ENCODE measurements around the gene NFU1.
"Not testable (repeated sequence)": the region's sequence is repeated elsewhere in the genome, so short reads cannot be mapped to it uniquely, and the experiment has no call there.

Gene NFU1

GRCh38 chr2:69387770-69388481, 49.3 kb downstream of the NFU1 start:
- no peak for DNase-seq (ENCODE audit: low read depth, low spot score)

- no peak for DNase-seq (ENCODE audit: low read depth, low spot score)
Measured at GRCh38 chr2:69386789-69387734, 50.2 kb downstream of the NFU1 start, which contains the start of gene GFPT1. GFPT1 (minus strand) TSS chr2:69387227; CDS start chr2:69387071, 156 bp downstream.

GRCh38 chr2:69386360-69386759, 50.9 kb downstream of the NFU1 start:
- no peak for DNase-seq (ENCODE audit: low read depth, low spot score)

DNA sequence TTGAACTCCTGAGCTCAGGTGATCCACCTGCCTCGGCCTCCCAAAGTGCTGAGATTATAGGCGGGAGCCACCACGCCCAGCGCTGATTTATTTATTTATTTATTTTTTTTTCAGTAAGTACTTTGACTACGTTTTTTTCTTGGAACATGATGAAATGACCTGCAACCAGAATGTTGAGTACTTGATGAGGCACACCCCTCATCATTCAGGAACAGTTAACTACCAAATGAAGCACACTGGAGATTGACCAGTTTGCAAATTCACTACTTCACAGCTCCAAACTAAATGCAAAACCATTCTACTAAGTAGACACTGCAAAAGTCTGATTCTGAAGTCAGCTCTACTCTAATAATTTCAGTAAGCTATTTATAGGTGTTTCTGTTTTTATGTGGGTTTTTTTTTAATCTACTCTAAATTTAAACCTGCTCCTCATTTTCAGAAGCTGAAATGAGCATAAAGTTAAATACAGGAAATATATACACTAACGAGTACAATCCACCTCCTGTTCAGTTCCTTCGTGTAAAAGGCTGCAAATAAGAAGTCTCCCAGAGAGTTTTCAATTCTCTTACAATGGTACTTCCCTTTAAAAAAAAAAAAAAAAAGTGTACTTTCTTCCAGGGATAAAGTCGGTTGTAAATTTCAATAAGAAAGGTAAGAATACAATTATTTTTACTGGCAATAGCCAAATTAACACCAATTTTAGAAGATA, 51.6 kb downstream of the NFU1 start:
- no peak for DNase-seq (ENCODE audit: low read depth, low spot score)

- no peak for DNase-seq (ENCODE audit: low read depth, low spot score)
Measured at GRCh38 chr2:69384618-69385081, 52.6 kb downstream of the NFU1 start.

- no peak for DNase-seq (ENCODE audit: low read depth, low spot score)
Measured at GRCh38 chr2:69383176-69383812, 53.9 kb downstream of the NFU1 start.

DNA sequence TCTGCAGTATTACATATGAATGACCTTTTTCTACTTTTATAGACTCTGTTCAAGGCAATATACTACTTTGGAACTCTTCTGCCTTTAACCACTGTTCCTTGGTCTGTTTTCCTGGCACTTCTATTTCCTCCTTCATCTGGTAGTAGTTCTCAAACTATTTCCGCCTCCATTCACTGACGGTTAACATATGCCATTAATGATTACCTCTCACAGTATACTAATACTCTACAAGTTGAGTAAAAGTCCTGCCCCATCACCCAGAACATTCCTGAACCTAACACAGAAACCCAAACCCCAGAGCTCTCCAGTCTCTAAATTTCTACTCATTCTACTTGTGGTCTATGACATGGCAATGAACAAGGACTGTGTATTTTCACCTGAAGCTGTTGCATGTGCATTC, 54.7 kb downstream of the NFU1 start:
- DNase-seq (ENCODE audit: low read depth, low spot score), result no peak

GRCh38 chr2:69381337-69381737, 55.9 kb downstream of the NFU1 start:
- DNase-seq (ENCODE audit: low read depth, low spot score), result no peak

DNA sequence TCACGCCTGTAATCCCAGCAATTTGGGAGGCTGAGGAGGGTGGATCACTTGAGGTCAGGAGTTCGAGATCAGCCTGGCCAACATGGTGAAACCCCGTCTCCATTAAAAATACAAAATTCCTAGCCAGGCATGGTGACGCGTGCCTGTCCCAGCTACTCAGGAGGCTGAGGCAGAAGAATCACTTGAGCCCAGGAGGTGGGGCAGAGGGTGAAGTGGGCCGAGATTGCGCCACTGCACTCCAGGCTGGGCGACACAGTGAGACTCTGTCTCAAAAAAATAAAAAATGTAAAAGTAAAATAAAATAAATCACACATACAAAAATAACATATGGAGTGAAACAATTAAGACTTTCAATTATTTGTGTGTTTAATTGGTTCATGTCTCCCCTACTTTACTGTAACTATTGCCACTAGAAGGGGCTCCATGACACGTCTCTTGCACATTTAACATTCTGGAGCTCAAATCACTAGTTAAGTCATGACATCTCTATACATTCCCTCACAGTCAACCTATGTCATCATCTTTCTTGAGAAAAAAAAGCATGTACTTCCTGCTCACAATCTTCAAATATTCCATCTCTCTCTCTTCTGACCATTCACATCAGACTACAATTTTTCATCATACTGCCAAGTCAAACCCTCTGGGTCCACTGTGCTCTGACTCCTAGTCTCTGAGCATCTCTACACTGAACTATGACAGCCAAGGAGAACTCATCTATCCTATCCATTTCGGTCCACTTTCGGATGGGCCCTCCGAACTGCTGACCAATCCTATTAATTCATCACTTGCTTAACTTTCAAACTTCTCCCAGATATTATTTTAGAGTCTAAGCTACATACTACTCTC, 56.9 kb downstream of the NFU1 start:
- no peak for DNase-seq (ENCODE audit: low read depth, low spot score)

DNA sequence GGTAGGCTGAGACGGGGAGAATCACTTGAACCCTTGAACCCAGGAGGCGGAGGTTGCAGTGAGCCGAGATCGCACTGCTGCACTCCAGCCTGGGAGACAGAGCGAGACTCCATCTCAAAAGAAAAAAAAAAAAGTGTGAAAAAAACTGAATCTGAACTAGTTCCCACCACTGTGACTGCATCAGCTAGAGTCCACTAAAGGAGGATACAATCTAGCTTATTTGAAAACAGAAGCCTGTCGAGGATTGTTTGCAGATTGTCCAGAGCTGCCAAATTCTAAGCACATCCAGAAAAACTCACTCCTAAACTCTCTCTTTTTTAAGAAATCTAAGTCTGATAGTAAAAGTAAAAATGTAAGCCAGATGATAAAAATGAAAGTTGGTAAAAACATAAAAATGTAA, 60.8 kb downstream of the NFU1 start:
- DNase-seq (ENCODE audit: low read depth, low spot score), result no peak

GRCh38 chr2:69375494-69376353, 61.5 kb downstream of the NFU1 start:
- no peak for DNase-seq (ENCODE audit: low read depth, low spot score)

DNA sequence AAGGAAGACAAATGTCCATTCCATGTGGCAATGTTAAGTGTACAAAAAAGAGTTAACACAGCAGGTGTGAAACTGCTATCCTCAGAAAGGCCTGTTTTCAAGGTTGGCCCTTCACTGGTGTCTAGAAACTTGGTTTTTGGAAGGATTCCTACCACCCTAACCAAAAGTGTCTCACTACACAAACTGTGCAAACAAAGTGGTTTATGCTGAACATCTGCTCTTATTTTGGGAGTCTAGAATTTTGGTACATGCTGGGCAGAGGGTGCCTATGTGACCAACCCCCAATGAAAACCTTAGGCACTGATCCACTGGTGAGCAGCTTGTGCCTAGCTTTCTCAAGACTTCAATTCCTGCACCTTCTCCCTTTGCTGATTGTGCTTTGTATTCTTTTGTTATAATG, 64.5 kb downstream of the NFU1 start:
- no peak for DNase-seq (ENCODE audit: low read depth, low spot score)

- no peak for DNase-seq (ENCODE audit: low read depth, low spot score)
Measured at GRCh38 chr2:69369802-69370201, 67.4 kb downstream of the NFU1 start.

GRCh38 chr2:69368588-69368987, 68.6 kb downstream of the NFU1 start:
- no peak for DNase-seq (ENCODE audit: low read depth, low spot score)

GRCh38 chr2:69359371-69359770, 77.9 kb downstream of the NFU1 start:
- no peak for DNase-seq (ENCODE audit: low read depth, low spot score)

DNA sequence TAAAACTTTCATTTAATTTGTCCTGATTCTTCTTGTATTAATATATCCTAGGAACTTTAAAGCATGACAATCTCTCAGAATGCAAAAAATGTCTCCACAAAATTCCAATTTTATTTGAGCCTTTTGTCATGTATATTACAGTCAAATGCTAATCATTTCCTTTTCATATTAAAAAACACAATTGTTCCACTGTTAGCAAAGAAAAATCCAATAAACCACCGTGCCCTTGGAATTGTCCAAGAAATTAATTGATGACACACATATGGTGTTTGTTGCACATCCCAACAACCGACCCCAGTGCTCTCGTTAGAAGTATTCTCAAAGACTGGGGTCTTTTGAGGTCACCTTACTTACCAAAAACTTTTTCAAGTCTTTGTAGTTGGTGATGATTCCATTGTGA, 78.3 kb downstream of the NFU1 start:
- no peak for DNase-seq (ENCODE audit: low read depth, low spot score)

GRCh38 chr2:69356471-69356870, 80.8 kb downstream of the NFU1 start:
- no peak for DNase-seq (ENCODE audit: low read depth, low spot score)

GRCh38 chr2:69354976-69355375, 82.3 kb downstream of the NFU1 start:
- not testable (repeated sequence) for DNase-seq (ENCODE audit: low read depth, low spot score)

- no peak for DNase-seq (ENCODE audit: low read depth, low spot score)
Measured at GRCh38 chr2:69353360-69353759, 83.9 kb downstream of the NFU1 start.

- DNase-seq (ENCODE audit: low read depth, low spot score), result no peak
Measured at GRCh38 chr2:69348781-69349180, 88.5 kb downstream of the NFU1 start.

Measured in iPS DF 19.7 (cell line).